ENCODE results near the gene TP53I11.

DNA sequence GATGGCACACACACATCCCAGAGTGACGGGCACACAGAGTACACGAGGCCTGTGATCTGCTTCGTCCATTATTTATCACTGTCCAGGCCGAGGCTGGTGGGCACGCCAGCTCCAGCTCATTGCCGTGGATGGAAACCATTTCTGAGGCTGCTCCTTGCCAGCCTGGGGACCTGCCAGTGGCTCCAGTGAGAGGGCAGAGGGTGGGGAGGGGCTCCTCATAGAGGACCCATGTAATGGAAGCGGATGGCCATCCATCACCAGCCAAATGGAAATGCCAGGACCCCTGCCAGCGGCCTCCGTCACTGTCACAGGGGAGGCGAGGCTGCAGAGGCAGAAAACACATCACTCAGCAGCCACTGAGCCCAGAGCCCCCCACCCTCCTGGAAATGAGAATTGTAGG is 35.7 kb downstream of the TP53I11 start:
- TF ChIP-seq, protein P1, sequence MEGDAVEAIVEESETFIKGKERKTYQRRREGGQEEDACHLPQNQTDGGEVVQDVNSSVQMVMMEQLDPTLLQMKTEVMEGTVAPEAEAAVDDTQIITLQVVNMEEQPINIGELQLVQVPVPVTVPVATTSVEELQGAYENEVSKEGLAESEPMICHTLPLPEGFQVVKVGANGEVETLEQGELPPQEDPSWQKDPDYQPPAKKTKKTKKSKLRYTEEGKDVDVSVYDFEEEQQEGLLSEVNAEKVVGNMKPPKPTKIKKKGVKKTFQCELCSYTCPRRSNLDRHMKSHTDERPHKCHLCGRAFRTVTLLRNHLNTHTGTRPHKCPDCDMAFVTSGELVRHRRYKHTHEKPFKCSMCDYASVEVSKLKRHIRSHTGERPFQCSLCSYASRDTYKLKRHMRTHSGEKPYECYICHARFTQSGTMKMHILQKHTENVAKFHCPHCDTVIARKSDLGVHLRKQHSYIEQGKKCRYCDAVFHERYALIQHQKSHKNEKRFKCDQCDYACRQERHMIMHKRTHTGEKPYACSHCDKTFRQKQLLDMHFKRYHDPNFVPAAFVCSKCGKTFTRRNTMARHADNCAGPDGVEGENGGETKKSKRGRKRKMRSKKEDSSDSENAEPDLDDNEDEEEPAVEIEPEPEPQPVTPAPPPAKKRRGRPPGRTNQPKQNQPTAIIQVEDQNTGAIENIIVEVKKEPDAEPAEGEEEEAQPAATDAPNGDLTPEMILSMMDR (IDR thresholded peaks at IDR 0.05): no peak
- no peak for TF ChIP-seq EP300 (IDR thresholded peaks at IDR 0.05)
- TF ChIP-seq POLR2A (IDR thresholded peaks at IDR 0.05): no peak
- TF ChIP-seq POLR2AphosphoS5 (IDR thresholded peaks at IDR 0.05): no peak

Data from gastroesophageal sphincter (tissue), 3 donors.